Neural cell (in vitro differentiated cells): ENCODE measurements around the gene KRT86.
A peak's percentile ranks its signal among the peaks of the same experiment; 100 is the strongest.

ENCODE experiments used
- EP300 ChIP-seq: fragments of 450-650 bp; conservative IDR thresholded peaks from 2 replicates; pipeline ENCODE4 v1.6.1; 2014; ENCODE audit warnings: antibody characterized with exemption, mild to moderate bottlenecking, moderate library complexity; ENCODE audit not compliant: poor library complexity, severe bottlenecking
- EZH2 ChIP-seq: fragments of 200-600, 300-800 bp; shearing (Covaris generic), sonication (generic); IDR thresholded peaks from 2 replicates; pipeline ENCODE4 v1.6.1; 2014; ENCODE audit warnings: antibody characterized with exemption, low read length, borderline replicate concordance, mild to moderate bottlenecking; ENCODE audit not compliant: insufficient read depth, poor library complexity, severe bottlenecking
- MXI1 ChIP-seq: fragments of 450-650 bp; conservative IDR thresholded peaks from 2 replicates; pipeline ENCODE4 v1.6.1; 2014; ENCODE audit warnings: antibody characterized with exemption, mild to moderate bottlenecking; ENCODE audit not compliant: poor library complexity, severe bottlenecking
- POLR2AphosphoS5 ChIP-seq: IDR thresholded peaks from 2 replicates; pipeline ENCODE4 v1.6.1; 2012
- RAD21 ChIP-seq: fragments of 450-650 bp; conservative IDR thresholded peaks from 2 replicates; pipeline ENCODE4 v1.6.1; 2014; ENCODE audit warnings: antibody characterized with exemption, mild to moderate bottlenecking, moderate library complexity
- SMC3 ChIP-seq: fragments of 450-650 bp; conservative IDR thresholded peaks from 2 replicates; pipeline ENCODE4 v1.6.1; 2014; ENCODE audit warnings: antibody characterized with exemption, mild to moderate bottlenecking, moderate library complexity; ENCODE audit not compliant: poor library complexity
- TAF1 ChIP-seq: IDR thresholded peaks from 2 replicates; pipeline ENCODE4 v1.6.1; 2012; ENCODE audit warnings: low read depth
- TF ChIP-seq, protein P1 (sequence below): fragments of 450-650 bp; IDR thresholded peaks from 2 replicates; pipeline ENCODE4 v1.5.1; 2014; ENCODE audit warnings: antibody characterized with exemption, mild to moderate bottlenecking, moderate library complexity; ENCODE audit not compliant: poor library complexity, severe bottlenecking
- TF ChIP-seq, protein P2 (sequence below): IDR thresholded peaks from 2 replicates; pipeline ENCODE4 v1.6.1; 2012; ENCODE audit warnings: borderline replicate concordance

DNA sequence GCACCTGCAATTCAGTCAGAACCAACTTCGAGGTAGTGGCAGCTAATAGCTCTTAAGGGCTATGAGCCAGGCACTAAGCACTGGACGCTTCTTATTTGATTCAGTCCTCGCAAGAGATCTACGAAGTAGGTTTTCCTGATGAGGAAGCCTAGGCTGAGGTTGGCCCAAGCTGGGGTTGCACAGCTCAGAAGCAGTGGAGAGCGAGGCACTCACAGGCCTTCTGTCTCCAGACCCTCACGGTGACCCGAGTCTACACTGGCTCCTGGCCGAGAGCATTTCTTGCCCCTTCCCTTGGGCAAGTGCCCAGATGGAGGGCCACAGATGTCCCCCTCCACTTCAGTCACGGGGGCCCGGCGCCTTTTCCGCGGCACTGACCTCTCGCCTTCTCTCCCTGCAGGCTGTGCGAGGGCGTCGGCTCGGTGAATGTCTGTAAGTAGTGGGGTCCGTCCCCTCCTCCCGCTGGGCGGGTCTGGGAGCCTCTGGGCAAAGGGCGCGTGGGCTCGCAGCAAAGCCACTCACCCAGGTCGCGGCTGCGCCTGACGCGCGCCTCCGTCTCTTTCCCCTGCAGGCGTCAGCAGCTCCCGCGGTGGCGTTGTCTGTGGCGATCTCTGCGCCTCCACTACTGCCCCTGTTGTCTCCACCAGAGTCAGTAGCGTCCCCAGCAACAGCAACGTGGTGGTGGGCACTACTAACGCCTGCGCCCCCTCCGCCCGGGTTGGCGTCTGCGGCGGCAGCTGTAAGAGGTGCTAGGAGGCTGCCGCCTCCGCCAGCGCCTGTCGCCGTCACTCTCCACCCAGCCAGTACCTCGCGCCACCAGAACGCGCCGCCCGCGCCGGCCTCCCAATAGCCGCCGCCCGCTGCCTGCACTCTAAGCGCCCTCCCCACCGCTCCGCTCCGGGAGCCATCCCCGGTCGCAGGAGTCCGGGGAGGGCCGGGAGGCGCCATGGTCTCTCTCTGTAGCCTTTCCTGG is 33.7 kb downstream of the KRT86 start:
- TF ChIP-seq POLR2AphosphoS5 = no peak
- TF ChIP-seq EZH2 = no peak
- TF ChIP-seq, protein P1, sequence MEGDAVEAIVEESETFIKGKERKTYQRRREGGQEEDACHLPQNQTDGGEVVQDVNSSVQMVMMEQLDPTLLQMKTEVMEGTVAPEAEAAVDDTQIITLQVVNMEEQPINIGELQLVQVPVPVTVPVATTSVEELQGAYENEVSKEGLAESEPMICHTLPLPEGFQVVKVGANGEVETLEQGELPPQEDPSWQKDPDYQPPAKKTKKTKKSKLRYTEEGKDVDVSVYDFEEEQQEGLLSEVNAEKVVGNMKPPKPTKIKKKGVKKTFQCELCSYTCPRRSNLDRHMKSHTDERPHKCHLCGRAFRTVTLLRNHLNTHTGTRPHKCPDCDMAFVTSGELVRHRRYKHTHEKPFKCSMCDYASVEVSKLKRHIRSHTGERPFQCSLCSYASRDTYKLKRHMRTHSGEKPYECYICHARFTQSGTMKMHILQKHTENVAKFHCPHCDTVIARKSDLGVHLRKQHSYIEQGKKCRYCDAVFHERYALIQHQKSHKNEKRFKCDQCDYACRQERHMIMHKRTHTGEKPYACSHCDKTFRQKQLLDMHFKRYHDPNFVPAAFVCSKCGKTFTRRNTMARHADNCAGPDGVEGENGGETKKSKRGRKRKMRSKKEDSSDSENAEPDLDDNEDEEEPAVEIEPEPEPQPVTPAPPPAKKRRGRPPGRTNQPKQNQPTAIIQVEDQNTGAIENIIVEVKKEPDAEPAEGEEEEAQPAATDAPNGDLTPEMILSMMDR = peak; percentile 71
- no peak for TF ChIP-seq TAF1
- TF ChIP-seq RAD21 = peak; percentile 49
- TF ChIP-seq, protein P2, sequence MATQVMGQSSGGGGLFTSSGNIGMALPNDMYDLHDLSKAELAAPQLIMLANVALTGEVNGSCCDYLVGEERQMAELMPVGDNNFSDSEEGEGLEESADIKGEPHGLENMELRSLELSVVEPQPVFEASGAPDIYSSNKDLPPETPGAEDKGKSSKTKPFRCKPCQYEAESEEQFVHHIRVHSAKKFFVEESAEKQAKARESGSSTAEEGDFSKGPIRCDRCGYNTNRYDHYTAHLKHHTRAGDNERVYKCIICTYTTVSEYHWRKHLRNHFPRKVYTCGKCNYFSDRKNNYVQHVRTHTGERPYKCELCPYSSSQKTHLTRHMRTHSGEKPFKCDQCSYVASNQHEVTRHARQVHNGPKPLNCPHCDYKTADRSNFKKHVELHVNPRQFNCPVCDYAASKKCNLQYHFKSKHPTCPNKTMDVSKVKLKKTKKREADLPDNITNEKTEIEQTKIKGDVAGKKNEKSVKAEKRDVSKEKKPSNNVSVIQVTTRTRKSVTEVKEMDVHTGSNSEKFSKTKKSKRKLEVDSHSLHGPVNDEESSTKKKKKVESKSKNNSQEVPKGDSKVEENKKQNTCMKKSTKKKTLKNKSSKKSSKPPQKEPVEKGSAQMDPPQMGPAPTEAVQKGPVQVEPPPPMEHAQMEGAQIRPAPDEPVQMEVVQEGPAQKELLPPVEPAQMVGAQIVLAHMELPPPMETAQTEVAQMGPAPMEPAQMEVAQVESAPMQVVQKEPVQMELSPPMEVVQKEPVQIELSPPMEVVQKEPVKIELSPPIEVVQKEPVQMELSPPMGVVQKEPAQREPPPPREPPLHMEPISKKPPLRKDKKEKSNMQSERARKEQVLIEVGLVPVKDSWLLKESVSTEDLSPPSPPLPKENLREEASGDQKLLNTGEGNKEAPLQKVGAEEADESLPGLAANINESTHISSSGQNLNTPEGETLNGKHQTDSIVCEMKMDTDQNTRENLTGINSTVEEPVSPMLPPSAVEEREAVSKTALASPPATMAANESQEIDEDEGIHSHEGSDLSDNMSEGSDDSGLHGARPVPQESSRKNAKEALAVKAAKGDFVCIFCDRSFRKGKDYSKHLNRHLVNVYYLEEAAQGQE = peak; percentile 16
- TF ChIP-seq MXI1 = peak; percentile 48
- peak; percentile 37 for TF ChIP-seq EP300
- TF ChIP-seq SMC3 = peak; percentile 44
